Measurements from ENCODE around the gene TMTC1. TPM values are rescaled to one million over a fixed set of nuclear protein-coding genes. Genes with fewer than 3 reads are reported as not detected.

Gene TMTC1
- total and polyA plus RNA-seq, 2 experiments from 2014 or later = 4.8 to 24.3 TPM

GRCh38 chr12:29559198-29559597 is 224.5 kb downstream of the TMTC1 start (continued):
- TF ChIP-seq, protein P1, sequence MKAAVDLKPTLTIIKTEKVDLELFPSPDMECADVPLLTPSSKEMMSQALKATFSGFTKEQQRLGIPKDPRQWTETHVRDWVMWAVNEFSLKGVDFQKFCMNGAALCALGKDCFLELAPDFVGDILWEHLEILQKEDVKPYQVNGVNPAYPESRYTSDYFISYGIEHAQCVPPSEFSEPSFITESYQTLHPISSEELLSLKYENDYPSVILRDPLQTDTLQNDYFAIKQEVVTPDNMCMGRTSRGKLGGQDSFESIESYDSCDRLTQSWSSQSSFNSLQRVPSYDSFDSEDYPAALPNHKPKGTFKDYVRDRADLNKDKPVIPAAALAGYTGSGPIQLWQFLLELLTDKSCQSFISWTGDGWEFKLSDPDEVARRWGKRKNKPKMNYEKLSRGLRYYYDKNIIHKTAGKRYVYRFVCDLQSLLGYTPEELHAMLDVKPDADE (IDR thresholded peaks at IDR 0.05) = no peak
- TF ChIP-seq POLR2AphosphoS5 (IDR thresholded peaks at IDR 0.05; ENCODE audit: low read depth) = no peak
- TF ChIP-seq, protein P2, sequence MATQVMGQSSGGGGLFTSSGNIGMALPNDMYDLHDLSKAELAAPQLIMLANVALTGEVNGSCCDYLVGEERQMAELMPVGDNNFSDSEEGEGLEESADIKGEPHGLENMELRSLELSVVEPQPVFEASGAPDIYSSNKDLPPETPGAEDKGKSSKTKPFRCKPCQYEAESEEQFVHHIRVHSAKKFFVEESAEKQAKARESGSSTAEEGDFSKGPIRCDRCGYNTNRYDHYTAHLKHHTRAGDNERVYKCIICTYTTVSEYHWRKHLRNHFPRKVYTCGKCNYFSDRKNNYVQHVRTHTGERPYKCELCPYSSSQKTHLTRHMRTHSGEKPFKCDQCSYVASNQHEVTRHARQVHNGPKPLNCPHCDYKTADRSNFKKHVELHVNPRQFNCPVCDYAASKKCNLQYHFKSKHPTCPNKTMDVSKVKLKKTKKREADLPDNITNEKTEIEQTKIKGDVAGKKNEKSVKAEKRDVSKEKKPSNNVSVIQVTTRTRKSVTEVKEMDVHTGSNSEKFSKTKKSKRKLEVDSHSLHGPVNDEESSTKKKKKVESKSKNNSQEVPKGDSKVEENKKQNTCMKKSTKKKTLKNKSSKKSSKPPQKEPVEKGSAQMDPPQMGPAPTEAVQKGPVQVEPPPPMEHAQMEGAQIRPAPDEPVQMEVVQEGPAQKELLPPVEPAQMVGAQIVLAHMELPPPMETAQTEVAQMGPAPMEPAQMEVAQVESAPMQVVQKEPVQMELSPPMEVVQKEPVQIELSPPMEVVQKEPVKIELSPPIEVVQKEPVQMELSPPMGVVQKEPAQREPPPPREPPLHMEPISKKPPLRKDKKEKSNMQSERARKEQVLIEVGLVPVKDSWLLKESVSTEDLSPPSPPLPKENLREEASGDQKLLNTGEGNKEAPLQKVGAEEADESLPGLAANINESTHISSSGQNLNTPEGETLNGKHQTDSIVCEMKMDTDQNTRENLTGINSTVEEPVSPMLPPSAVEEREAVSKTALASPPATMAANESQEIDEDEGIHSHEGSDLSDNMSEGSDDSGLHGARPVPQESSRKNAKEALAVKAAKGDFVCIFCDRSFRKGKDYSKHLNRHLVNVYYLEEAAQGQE (IDR thresholded peaks at IDR 0.05; ENCODE audit: unreplicated experiment) = no peak

GRCh38 chr12:29556363-29556762 is 227.4 kb downstream of the TMTC1 start:
- H3K27me3 ChIP-seq (ENCODE audit: insufficient read depth) = no peaks in the 10 kb centered on the region
- H3K9me2 ChIP-seq (ENCODE audit: insufficient read depth) = no peaks in the 10 kb centered on the region
- H3K4me3 ChIP-seq = no peak overlapping the region
- H4K20me1 ChIP-seq (replicated peaks; ENCODE audit: insufficient read depth) = no peaks in the 10 kb centered on the region
- no peak for DNase-seq (ENCODE audit: low spot score)
- H3K9me3 Mint-ChIP-seq = no peaks in the 10 kb centered on the region
- peaks cover 24% of the 10 kb centered on the region for H3K36me3 Mint-ChIP-seq (ENCODE audit: low read depth)
- H3K4me3 Mint-ChIP-seq = no peak overlapping the region
- H3K4me1 Mint-ChIP-seq = peaks cover 31% of the 10 kb centered on the region; the same call in 2 of the 3 replicates
- H3K4me2 ChIP-seq = no peak overlapping the region
- no peaks in the 10 kb centered on the region for H3K79me2 ChIP-seq (replicated peaks; ENCODE audit: insufficient read depth)
- H3F3A ChIP-seq (replicated peaks; ENCODE audit: low read depth) = no peaks in the 10 kb centered on the region
- H3K27ac ChIP-seq (ENCODE audit: low read depth) = no peak overlapping the region
- no peaks in the 10 kb centered on the region for H3K27me3 Mint-ChIP-seq (ENCODE audit: insufficient read depth, low read depth, poor library complexity)
- peaks cover 19% of the 10 kb centered on the region for H3K4me1 ChIP-seq (ENCODE audit: insufficient read depth)
- no peak overlapping the region for H3K27ac Mint-ChIP-seq
- no peak for ATAC-seq
- H2AFZ ChIP-seq = no peak overlapping the region
- no peaks in the 10 kb centered on the region for H3K36me3 ChIP-seq (ENCODE audit: insufficient read depth)
- TF ChIP-seq ZNF462 (CRISPR knock-in tag; IDR thresholded peaks at IDR 0.05) = no peak
- TF ChIP-seq CREB1 (CRISPR knock-in tag; IDR thresholded peaks at IDR 0.05; ENCODE audit: low read depth) = no peak
- TF ChIP-seq, protein P1 (IDR thresholded peaks at IDR 0.05) = no peak
- no peak for TF ChIP-seq ZNF114 (CRISPR knock-in tag; IDR thresholded peaks at IDR 0.05)
- TF ChIP-seq NANOG (IDR thresholded peaks at IDR 0.05; ENCODE audit: borderline replicate concordance) = no peak
- no peak for TF ChIP-seq POLR2AphosphoS5 (IDR thresholded peaks at IDR 0.05; ENCODE audit: low read depth)
- TF ChIP-seq, protein P2 (IDR thresholded peaks at IDR 0.05; ENCODE audit: unreplicated experiment) = no peak
- no peak for TF ChIP-seq EZH2 (IDR thresholded peaks at IDR 0.05; ENCODE audit: low read depth, unreplicated experiment)
- TF ChIP-seq STAT1 (IDR thresholded peaks at IDR 0.05; ENCODE audit: unreplicated experiment) = no peak
